NB4 (cell line): Measurements from ENCODE around the gene LONRF3.

Experiments
- DNase-seq: peaks from one replicate; pipeline ENCODE4 v3.0.0; 2010; ENCODE audit warnings: low read depth
- H3K4me3 ChIP-seq: one replicate; pipeline ENCODE4 v1.5.1; 2011; ENCODE audit warnings: mild to moderate bottlenecking, low read depth, low read length, moderate library complexity
- CTCF ChIP-seq: IDR thresholded peaks from one replicate; pipeline ENCODE4 v1.5.1; 2012; ENCODE audit warnings: low read depth, low read length
- MAX ChIP-seq: IDR thresholded peaks from 2 replicates; pipeline ENCODE4 v1.6.1; 2011; ENCODE audit warnings: low read depth, low read length
- MYC ChIP-seq: IDR thresholded peaks from 2 replicates; pipeline ENCODE4 v1.6.1; 2011; ENCODE audit warnings: low read depth, low read length
- POLR2A ChIP-seq: IDR thresholded peaks from 2 replicates; pipeline ENCODE4 v1.6.1; 2011; ENCODE audit warnings: mild to moderate bottlenecking; ENCODE audit not compliant: insufficient read length; ENCODE audit errors: extremely low read depth

The LONRF3 gene

GRCh38 chrX:118976599-118977340 is 2.4 kb downstream of the LONRF3 start:
- DNase-seq: peak; percentile 48
- peak overlapping the region; percentile 90 for H3K4me3 ChIP-seq
- TF ChIP-seq MYC (no peak), POLR2A (no peak), CTCF (no peak), MAX (0 out of 2 replicates have a peak, but pooled peaks have one; percentile 46)

- no peak for DNase-seq
- TF ChIP-seq MAX: no peak
- no peak for TF ChIP-seq MYC
- no peak for TF ChIP-seq POLR2A
- TF ChIP-seq CTCF: no peak
- peak overlapping the region; percentile 90 for H3K4me3 ChIP-seq
Measured at GRCh38 chrX:118977424-118977823, 3.0 kb downstream of the LONRF3 start.

- DNase-seq: peak; percentile 31
- H3K4me3 ChIP-seq: no peak overlapping the region
- TF ChIP-seq MAX: no peak
- no peak for TF ChIP-seq CTCF
- no peak for TF ChIP-seq MYC
- no peak for TF ChIP-seq POLR2A
Measured at GRCh38 chrX:118978451-118978850, 4.0 kb downstream of the LONRF3 start.

- no peak for TF ChIP-seq POLR2A
- no peak for TF ChIP-seq CTCF
- TF ChIP-seq MAX: no peak
- TF ChIP-seq MYC: no peak
- no peak for DNase-seq
- H3K4me3 ChIP-seq: no peak overlapping the region
Measured at GRCh38 chrX:118980761-118981160, 6.3 kb downstream of the LONRF3 start.

GRCh38 chrX:118983513-118983912 is 9.1 kb downstream of the LONRF3 start:
- H3K4me3 ChIP-seq: no peak overlapping the region
- TF ChIP-seq MAX (no peak), MYC (no peak), POLR2A (no peak), CTCF (no peak)
- no peak for DNase-seq
